ENCODE measurements around the gene GP9. TPM values are rescaled to one million over a fixed set of nuclear protein-coding genes. Genes with fewer than 3 reads are reported as not detected.

The GP9 gene
- total RNA-seq, 1 experiment from 2014 or later = not detected

GRCh38 chr3:129095285-129095684, 34.7 kb downstream of the GP9 start:
- H3K27ac ChIP-seq (ENCODE audit: insufficient read length, low read depth, low read length) = no peak overlapping the region
- no peaks in the 10 kb centered on the region for H3K79me1 ChIP-seq (ENCODE audit: insufficient read depth, low read depth, low read length, poor library complexity, severe bottlenecking)
- H3K4me1 ChIP-seq (ENCODE audit: insufficient read depth, low read length) = no peaks in the 10 kb centered on the region
- Mint-ChIP-seq H3K27me3 (ENCODE audit: low read depth) (no peaks in the 10 kb centered on the region), H3K4me1 (no peaks in the 10 kb centered on the region), H3K27ac (no peak overlapping the region), H3K9me3 (no peaks in the 10 kb centered on the region), H3K4me3 (no peak overlapping the region), H3K36me3 (ENCODE audit: insufficient read depth in 1 of 3, low read depth in 3 of 3) (peaks cover 7 to 18% (median 9%) of the 10 kb centered on the region in 3 experiments; a peak in 6 of 7 replicates)
- H2AK5ac ChIP-seq (ENCODE audit: insufficient read length, low read length) = no peak overlapping the region
- no peak overlapping the region for H3K23ac ChIP-seq (ENCODE audit: insufficient read length, low read depth, low read length)
- no peak overlapping the region for H2BK15ac ChIP-seq (ENCODE audit: low read depth, low read length)
- H3K4ac ChIP-seq (ENCODE audit: low read depth, low read length) = no peak overlapping the region
- WGBS (ENCODE audit: extremely low coverage, insufficient read length, low lambda C conversion rate) = no CpG with 5 or more reads among the region's 10 CpGs
- no peaks in the 10 kb centered on the region for H3K23me2 ChIP-seq (ENCODE audit: insufficient read length, low read depth, low read length, poor library complexity, severe bottlenecking)
- no peak overlapping the region for H3K4me2 ChIP-seq (ENCODE audit: insufficient read depth, insufficient read length, low read length)
- no peaks in the 10 kb centered on the region; the same call in 1 of the 2 replicates for H3K27me3 ChIP-seq (ENCODE audit: insufficient read depth, low read length)
- no peak overlapping the region for H4K5ac ChIP-seq (ENCODE audit: insufficient read length, low read depth, low read length)
- H3T11ph ChIP-seq (ENCODE audit: low read length) = no peak overlapping the region
- H4K20me1 ChIP-seq (ENCODE audit: control insufficient read depth, insufficient read depth, insufficient read length) = no peaks in the 10 kb centered on the region
- no peak overlapping the region for H4K91ac ChIP-seq (ENCODE audit: insufficient read length, low read depth, low read length)
- no peak overlapping the region for H3K9ac ChIP-seq (ENCODE audit: extremely low read depth, insufficient read length, low read length)
- no peak overlapping the region for H2BK12ac ChIP-seq (ENCODE audit: insufficient read length, low read depth, low read length)
- no peaks in the 10 kb centered on the region for H3K9me3 ChIP-seq (ENCODE audit: control insufficient read depth, low read depth, low read length)
- no peak overlapping the region for H2BK20ac ChIP-seq (ENCODE audit: low read depth, low read length, poor library complexity, severe bottlenecking)
- no peak overlapping the region for H4K8ac ChIP-seq (replicated peaks; ENCODE audit: insufficient read length, low read depth, low read length)
- H3K56ac ChIP-seq (ENCODE audit: insufficient read length, low read depth, low read length) = no peak overlapping the region
- no peak overlapping the region for H3K18ac ChIP-seq (ENCODE audit: insufficient read length, low read depth, low read length)
- DNase-seq = no peak
- no peak for TF ChIP-seq CTCF (conservative IDR thresholded peaks at IDR 0.05)
- H2AFZ ChIP-seq (ENCODE audit: low read length) = no peak overlapping the region
- no peak overlapping the region for H2BK5ac ChIP-seq (ENCODE audit: insufficient read length, low read length)
- H3K14ac ChIP-seq (ENCODE audit: insufficient read depth, low read length) = no peak overlapping the region
- no peaks in the 10 kb centered on the region; the same call in 1 of the 2 replicates for H3K79me2 ChIP-seq (ENCODE audit: insufficient read depth, low read length)
- H2BK120ac ChIP-seq (ENCODE audit: low read depth, low read length, poor library complexity, severe bottlenecking) = no peak overlapping the region

Data from H9 (cell line).